Natural killer cell (primary cell): ENCODE data around the gene HOXD8. TPM values are rescaled to one million over a fixed set of nuclear protein-coding genes. Genes with fewer than 3 reads are reported as not detected.
A peak's percentile ranks its signal among the peaks of the same experiment; 100 is the strongest.

ENCODE experiments used
- ATAC-seq, 3 donors: fragments of 150-1000 bp in 2 of 3; fragments of 200-7000 bp in 1 of 3; cut with Tn5 transposase; 1 replicate in 1 of 3; 2 replicates in 2 of 3; pipeline ENCODE4 v1.10.0; 2021; ENCODE audit warnings: mild to moderate bottlenecking in 2 of 3, moderate library complexity in 2 of 3
- DNase-seq, 2 donors: peaks; one replicate each; pipeline versions ENCODE4 v3.0.0 to v3.0.0-alpha.2; 2013 to 2021; ENCODE audit warnings: mixed read lengths in 1 of 2
- H3K27ac ChIP-seq: one replicate; pipeline ENCODE4 v1.5.1; 2013; ENCODE audit warnings: mild to moderate bottlenecking, low read length
- H3K27me3 ChIP-seq: one replicate; pipeline ENCODE4 v1.6.1; 2013; ENCODE audit warnings: low read length; ENCODE audit not compliant: control insufficient read depth, insufficient read depth
- H3K36me3 ChIP-seq: one replicate; pipeline ENCODE4 v1.6.1; 2013; ENCODE audit warnings: low read length; ENCODE audit not compliant: control insufficient read depth, insufficient read depth
- H3K4me1 ChIP-seq: one replicate; pipeline ENCODE4 v1.6.1; 2013; ENCODE audit warnings: low read length; ENCODE audit not compliant: control insufficient read depth, insufficient read depth
- H3K4me3 ChIP-seq: one replicate; pipeline ENCODE4 v1.5.1; 2013; ENCODE audit warnings: low read length
- H3K9me3 ChIP-seq: one replicate; pipeline ENCODE4 v1.6.1; 2013; ENCODE audit warnings: low read length; ENCODE audit not compliant: control insufficient read depth, insufficient read depth
- H3K27ac Mint-ChIP-seq, 2 donors: one replicate each; pipeline ENCODE4 v1.8.0; 2022; ENCODE audit warnings: mild to moderate bottlenecking in 2 of 2, mixed read lengths in 2 of 2, moderate library complexity in 1 of 2
- H3K27me3 Mint-ChIP-seq, 2 donors: one replicate each; pipeline ENCODE4 v1.8.0; 2022; ENCODE audit warnings: low read depth in 2 of 2, mixed read lengths in 2 of 2
- H3K36me3 Mint-ChIP-seq: one replicate; pipeline ENCODE4 v1.8.0; 2022; ENCODE audit warnings: mixed read lengths
- H3K4me1 Mint-ChIP-seq, 2 donors: one replicate each; pipeline ENCODE4 v1.8.0; 2022; ENCODE audit warnings: mixed read lengths in 2 of 2
- H3K4me3 Mint-ChIP-seq: one replicate; pipeline ENCODE4 v1.8.0; 2022; ENCODE audit warnings: mild to moderate bottlenecking, moderate library complexity, mixed read lengths
- H3K9me3 Mint-ChIP-seq, 2 donors: one replicate each; pipeline ENCODE4 v1.8.0; 2022; ENCODE audit warnings: mixed read lengths in 2 of 2
- CTCF ChIP-seq: fragments of 200-600 bp; IDR thresholded peaks from one replicate; pipeline ENCODE4 v1.8.0; 2022; ENCODE audit warnings: antibody characterized with exemption
- WGBS: methylation state at CpG from one replicate; pipeline ENCODE4 v1.1.7; 2013; ENCODE audit warnings: missing lambda C conversion rate; ENCODE audit not compliant: insufficient coverage; 5-methylcytosine and 5-hydroxymethylcytosine counted together
- intact Hi-C: fragments of 100-400 bp; cut with micrococcal nuclease; formaldehyde crosslinking; loops from one replicate; pipeline ENCODE4 v1.14.2; 2022
- total RNA-seq, 4 donors: library from RNA; stranded (reverse); fragments of 120-200 nt in 1 of 4; gene quantifications; one replicate each; pipeline versions ENCODE4 v1.2.3 to v1.2.4, GENCODE V29; 2013 to 2022

HOXD8 gene
- total RNA-seq, 3 donors from 2014 or later (not counting 1 experiment from before 2014, with no cell fraction given) = not detected

DNA sequence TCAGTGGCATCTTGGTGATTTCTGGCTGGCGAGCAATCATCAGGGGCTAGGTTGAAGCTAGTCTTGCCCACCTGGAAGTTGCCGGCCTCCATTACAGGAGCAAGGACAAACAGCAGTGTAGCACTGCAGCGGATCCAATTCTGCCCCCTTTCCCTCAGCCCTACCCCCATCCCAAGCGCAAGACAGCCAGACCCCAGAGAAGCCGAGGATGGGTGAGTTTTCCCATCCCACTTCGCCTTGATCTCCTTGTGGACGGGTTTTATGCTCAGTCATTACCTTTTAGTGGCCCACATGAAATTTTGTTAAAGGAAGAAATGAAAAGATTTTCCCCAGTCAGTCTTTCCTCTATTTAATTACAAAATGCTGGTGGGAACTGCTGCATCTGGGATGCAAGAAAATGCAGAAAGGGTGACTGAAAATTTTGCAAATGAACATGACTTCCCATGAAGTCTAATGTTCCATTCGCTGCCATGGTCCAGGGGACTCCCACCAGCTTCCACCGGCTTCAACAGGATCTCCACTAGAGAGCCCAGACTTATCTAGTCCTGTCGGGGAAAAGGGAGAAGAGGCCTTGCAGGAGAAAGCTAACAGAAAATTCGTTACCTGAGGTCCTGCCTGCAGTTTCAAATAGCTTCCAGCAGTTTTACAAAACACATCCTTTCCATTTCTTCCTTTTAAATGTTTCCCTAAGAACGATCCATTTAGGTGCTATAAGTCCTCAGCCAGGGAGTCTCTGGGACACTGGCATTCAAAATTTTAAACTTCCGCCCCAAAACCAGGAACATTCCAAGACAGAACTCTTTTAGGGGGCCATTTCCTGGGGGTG, 8.9 kb upstream of the HOXD8 start:
- Mint-ChIP-seq H3K4me1 (peaks cover 9 to 11% of the 10 kb centered on the region in 2 donors), H3K27ac (no peak overlapping the region), H3K27me3 (peaks cover 74 to 79% of the 10 kb centered on the region in 2 donors), H3K36me3 (peaks cover 14% of the 10 kb centered on the region), H3K4me3 (no peak overlapping the region), H3K9me3 (peaks cover 2% of the 10 kb centered on the region in 2 donors)
- no peak for DNase-seq
- Histone ChIP-seq H3K4me3 (no peak overlapping the region), H3K9me3 (peaks cover 13% of the 10 kb centered on the region), H3K27ac (no peak overlapping the region), H3K27me3 (peaks cover 87% of the 10 kb centered on the region), H3K4me1 (peaks cover 13% of the 10 kb centered on the region), H3K36me3 (no peaks in the 10 kb centered on the region)
- 10% methylated on average over 10 of the region's 13 CpGs for WGBS
- no peak for TF ChIP-seq CTCF
- intact Hi-C loops = loop anchor here (5.0 kb wide), 1 partner anchor 33 kb away; no protein-coding TSS in a partner anchor
- no peak for ATAC-seq

- H3K36me3 ChIP-seq = no peaks in the 10 kb centered on the region
- intact Hi-C loops = loop anchor here (5.0 kb wide), 1 partner anchor 34 kb away; no protein-coding TSS in a partner anchor
- H3K4me1 ChIP-seq = peaks cover 13% of the 10 kb centered on the region
- Mint-ChIP-seq H3K4me3 (no peak overlapping the region), H3K9me3 (peaks cover 2% of the 10 kb centered on the region in 2 donors), H3K27me3 (peaks cover 78 to 80% of the 10 kb centered on the region in 2 donors), H3K27ac (no peak overlapping the region), H3K36me3 (peaks cover 14% of the 10 kb centered on the region), H3K4me1 (peaks cover 9 to 11% of the 10 kb centered on the region in 2 donors)
- peaks cover 86% of the 10 kb centered on the region for H3K27me3 ChIP-seq
- ATAC-seq = no peak
- H3K9me3 ChIP-seq = peaks cover 13% of the 10 kb centered on the region
- WGBS = 14% methylated on average over 50 of the region's 53 CpGs
- H3K4me3 ChIP-seq = no peak overlapping the region
- no peak overlapping the region for H3K27ac ChIP-seq
- no peak for TF ChIP-seq CTCF
- no peak for DNase-seq
These were observed 8.1 kb upstream of the HOXD8 start for GRCh38 chr2:176121190-176122051.

- TF ChIP-seq CTCF = no peak
- H3K27me3 ChIP-seq = peaks cover 86% of the 10 kb centered on the region
- Mint-ChIP-seq H3K27me3 (peaks cover 78 to 79% of the 10 kb centered on the region in 2 donors), H3K4me3 (peak overlapping the region; percentile 80), H3K36me3 (peaks cover 14% of the 10 kb centered on the region), H3K9me3 (peaks cover 2% of the 10 kb centered on the region in 2 donors), H3K27ac (no peak overlapping the region), H3K4me1 (peaks cover 9 to 11% of the 10 kb centered on the region in 2 donors)
- H3K36me3 ChIP-seq = no peaks in the 10 kb centered on the region
- intact Hi-C loops = loop anchor here (5.0 kb wide), 1 partner anchor 35 kb away; no protein-coding TSS in a partner anchor
- peaks cover 8% of the 10 kb centered on the region for H3K9me3 ChIP-seq
- H3K4me3 ChIP-seq = no peak overlapping the region
- H3K27ac ChIP-seq = no peak overlapping the region
- peaks cover 13% of the 10 kb centered on the region for H3K4me1 ChIP-seq
- WGBS = 7% methylated on average over 43 of the region's 47 CpGs
- DNase-seq = no peak
- ATAC-seq = peak in 2 of 3 donors; percentile 31 to 45
These were observed 7.3 kb upstream of the HOXD8 start for GRCh38 chr2:176122052-176122682.
